Measurements from ENCODE around the gene USP5.

DNA sequence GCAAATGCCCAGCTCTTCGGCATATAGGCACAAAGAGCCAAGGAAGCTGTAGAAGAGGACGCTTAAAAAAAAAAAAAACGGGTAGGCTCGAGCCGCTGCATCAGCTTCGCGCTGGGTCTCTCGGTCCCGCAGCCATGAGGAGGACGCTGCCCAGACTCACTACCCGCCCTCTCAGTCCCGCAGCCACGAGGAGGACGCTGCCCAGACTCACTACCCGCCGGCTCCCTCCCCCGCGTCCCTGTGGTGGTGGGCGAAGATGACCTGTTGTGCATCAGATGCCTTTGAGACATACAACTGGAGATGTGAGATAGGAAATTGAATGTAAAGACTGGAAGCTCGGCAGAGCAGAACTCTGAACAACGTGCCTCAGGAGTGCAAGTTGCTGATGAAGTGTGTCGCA lies 32.6 kb downstream of the USP5 start:
- TF ChIP-seq EZH2 (IDR thresholded peaks at IDR 0.05; ENCODE audit: low read depth, low read length, severe bottlenecking), result no peak
- TF ChIP-seq POLR2A (IDR thresholded peaks at IDR 0.05; ENCODE audit: control extremely low read depth in 1 of 2, low read depth in 2 of 2, low read length in 2 of 2), result no peak
- no peak for TF ChIP-seq EGR1 (IDR thresholded peaks at IDR 0.05; ENCODE audit: borderline replicate concordance, low read depth, low read length)
- TF ChIP-seq, protein P1, sequence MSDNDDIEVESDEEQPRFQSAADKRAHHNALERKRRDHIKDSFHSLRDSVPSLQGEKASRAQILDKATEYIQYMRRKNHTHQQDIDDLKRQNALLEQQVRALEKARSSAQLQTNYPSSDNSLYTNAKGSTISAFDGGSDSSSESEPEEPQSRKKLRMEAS (IDR thresholded peaks at IDR 0.05), result no peak; the same call in 1 of the 2 replicates
- TF ChIP-seq HDAC2 (IDR thresholded peaks at IDR 0.05; ENCODE audit: borderline replicate concordance in 1 of 2, low read depth in 2 of 2, low read length in 2 of 2), result no peak
- TF ChIP-seq CTCF (IDR thresholded peaks at IDR 0.05; ENCODE audit: control extremely low read depth in 1 of 3, insufficient read depth in 1 of 3, low read depth in 1 of 3, low read length in 3 of 3), result no peak
- no peak for TF ChIP-seq SIN3A (conservative IDR thresholded peaks at IDR 0.05 in 1 of 2, IDR thresholded peaks at IDR 0.05 in 1 of 2; ENCODE audit: low read depth in 1 of 2, low read length in 2 of 2)
- no peak for TF ChIP-seq SUZ12 (IDR thresholded peaks at IDR 0.05; ENCODE audit: low read length)
- TF ChIP-seq MAFK (IDR thresholded peaks at IDR 0.05; ENCODE audit: low read depth, low read length), result no peak
- no peak for TF ChIP-seq GABPA (IDR thresholded peaks at IDR 0.05; ENCODE audit: borderline replicate concordance, insufficient read depth, low read length)
- no peak for TF ChIP-seq CEBPB (IDR thresholded peaks at IDR 0.05; ENCODE audit: low read depth, low read length)
- TF ChIP-seq SIRT6 (IDR thresholded peaks at IDR 0.05; ENCODE audit: low read length), result no peak

Data from H1 (cell line).